Peyer's patch (tissue), 4 donors: ENCODE results near the gene LRRC63.

Source experiments
- POLR2A ChIP-seq, 2 donors: fragments of 450-650 bp; IDR thresholded peaks; one replicate each; pipeline ENCODE4 v1.5.1; 2017; ENCODE audit warnings: antibody characterized with exemption in 2 of 2, mild to moderate bottlenecking in 2 of 2, moderate library complexity in 2 of 2
- TF ChIP-seq, protein P1 (sequence below), 6 experiments: fragments of 450-650 bp in 4 of 6; fragments of 200-600 bp in 2 of 6; sonication (generic) in 1 of 6; IDR thresholded peaks; one replicate each; pipeline ENCODE4 v1.5.1; 2017 to 2019; ENCODE audit warnings: antibody characterized with exemption in 6 of 6, mild to moderate bottlenecking in 3 of 6, moderate library complexity in 1 of 6

DNA sequence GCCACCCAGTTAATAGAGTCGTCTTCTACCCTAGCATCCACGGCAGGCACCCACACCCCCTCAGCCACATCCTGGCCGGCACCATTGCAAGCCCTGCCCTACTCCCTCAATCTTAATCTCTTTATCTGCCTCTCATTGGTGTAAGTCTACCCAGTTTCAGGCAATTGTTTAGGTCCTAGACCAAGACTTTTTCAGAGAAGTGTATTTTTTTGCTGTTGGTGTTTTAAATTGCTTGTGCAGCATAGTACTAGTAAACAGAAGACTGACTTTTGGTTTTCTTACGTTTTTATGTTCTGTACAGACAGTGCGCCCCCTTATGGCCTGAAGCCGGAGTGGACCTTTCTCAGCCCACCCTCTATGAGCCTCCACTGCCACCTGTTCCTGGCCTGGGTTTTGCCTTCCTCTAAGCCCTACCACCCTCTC is 27.4 kb upstream of the LRRC63 start:
- TF ChIP-seq, protein P1, sequence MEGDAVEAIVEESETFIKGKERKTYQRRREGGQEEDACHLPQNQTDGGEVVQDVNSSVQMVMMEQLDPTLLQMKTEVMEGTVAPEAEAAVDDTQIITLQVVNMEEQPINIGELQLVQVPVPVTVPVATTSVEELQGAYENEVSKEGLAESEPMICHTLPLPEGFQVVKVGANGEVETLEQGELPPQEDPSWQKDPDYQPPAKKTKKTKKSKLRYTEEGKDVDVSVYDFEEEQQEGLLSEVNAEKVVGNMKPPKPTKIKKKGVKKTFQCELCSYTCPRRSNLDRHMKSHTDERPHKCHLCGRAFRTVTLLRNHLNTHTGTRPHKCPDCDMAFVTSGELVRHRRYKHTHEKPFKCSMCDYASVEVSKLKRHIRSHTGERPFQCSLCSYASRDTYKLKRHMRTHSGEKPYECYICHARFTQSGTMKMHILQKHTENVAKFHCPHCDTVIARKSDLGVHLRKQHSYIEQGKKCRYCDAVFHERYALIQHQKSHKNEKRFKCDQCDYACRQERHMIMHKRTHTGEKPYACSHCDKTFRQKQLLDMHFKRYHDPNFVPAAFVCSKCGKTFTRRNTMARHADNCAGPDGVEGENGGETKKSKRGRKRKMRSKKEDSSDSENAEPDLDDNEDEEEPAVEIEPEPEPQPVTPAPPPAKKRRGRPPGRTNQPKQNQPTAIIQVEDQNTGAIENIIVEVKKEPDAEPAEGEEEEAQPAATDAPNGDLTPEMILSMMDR (IDR thresholded peaks at IDR 0.05) = peak; percentile 32 to 75 (median 58)
- TF ChIP-seq POLR2A (IDR thresholded peaks at IDR 0.05) = no peak
